Raji (cell line): ENCODE results near the gene MAST2.
A peak's percentile ranks its signal among the peaks of the same experiment; 100 is the strongest.

ENCODE experiments used
- POLR2A ChIP-seq: IDR thresholded peaks from 2 replicates; pipeline ENCODE4 v1.6.1; 2011; ENCODE audit warnings: low read depth, low read length, control low read depth; ENCODE audit not compliant: insufficient read depth

Gene MAST2

DNA sequence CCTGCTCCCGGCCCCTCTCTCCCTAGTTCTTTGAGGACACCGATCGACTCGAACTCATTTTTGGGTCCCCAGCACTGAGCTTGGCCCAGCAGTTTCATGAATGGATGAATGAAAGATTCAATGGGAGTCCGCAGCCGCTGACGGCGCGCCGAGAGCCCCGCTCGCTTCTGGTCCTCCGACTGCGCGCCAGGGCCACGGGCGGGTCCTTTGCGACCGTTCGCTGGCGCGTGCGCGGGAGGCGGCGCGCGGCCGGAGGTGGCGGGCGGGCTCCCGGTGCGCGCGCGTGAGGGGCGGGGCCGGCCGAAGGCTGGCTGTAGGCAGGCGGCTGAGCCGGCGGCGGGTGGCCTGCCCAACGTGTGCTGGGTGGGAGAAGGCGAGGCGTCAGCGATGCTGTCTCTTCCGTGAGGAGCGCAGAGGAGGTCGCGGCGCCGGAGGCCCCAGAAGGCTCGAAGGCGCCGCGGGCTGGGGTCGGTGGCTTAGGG is at the start of gene MAST2:
MAST2 (plus strand) TSS at position 314 of the 482 bp plus-strand sequence. CDS start 284 bp downstream, outside the sequence.
- peak; percentile 83 for TF ChIP-seq POLR2A

DNA sequence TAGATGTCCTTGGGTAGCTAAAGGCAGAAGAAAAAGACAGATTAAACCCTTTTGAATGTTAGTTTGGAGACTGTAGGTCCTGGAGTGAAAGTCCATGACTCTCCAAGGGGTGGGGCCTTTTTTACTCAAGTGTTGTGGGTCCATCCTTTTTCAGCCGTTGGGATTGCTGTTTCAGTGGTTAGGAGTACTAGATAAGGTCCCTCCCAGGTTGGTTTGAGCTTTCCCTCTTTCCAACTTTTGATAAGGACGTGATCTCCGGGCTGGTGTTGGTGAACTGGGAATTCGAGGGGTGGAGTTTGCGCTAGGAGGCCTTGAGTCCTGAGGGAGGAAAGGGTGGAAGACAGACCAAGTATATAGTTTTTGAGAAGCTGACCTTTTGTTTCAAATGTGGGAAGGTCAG is 47.7 kb upstream of the MAST2 start:
- TF ChIP-seq POLR2A = no peak

DNA sequence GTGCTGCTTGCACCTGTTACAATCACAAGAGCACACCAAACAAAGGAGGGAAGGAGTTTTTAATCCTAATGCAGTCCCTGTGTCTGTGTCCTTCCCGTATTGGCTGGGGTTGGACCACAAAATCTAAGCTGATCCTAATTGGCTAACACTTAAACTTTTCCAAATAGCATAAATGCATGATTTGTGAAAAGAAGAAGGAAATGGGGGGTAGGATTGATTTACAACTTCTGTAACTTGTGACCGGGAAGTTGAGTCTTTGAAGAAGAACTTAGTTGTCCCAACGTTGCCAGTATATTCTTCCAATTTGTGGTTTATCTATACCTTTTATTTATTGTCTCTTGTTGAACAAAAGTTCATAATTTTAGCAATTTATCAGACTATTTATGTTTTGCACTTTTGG is 41.1 kb upstream of the MAST2 start:
- no peak for TF ChIP-seq POLR2A

DNA sequence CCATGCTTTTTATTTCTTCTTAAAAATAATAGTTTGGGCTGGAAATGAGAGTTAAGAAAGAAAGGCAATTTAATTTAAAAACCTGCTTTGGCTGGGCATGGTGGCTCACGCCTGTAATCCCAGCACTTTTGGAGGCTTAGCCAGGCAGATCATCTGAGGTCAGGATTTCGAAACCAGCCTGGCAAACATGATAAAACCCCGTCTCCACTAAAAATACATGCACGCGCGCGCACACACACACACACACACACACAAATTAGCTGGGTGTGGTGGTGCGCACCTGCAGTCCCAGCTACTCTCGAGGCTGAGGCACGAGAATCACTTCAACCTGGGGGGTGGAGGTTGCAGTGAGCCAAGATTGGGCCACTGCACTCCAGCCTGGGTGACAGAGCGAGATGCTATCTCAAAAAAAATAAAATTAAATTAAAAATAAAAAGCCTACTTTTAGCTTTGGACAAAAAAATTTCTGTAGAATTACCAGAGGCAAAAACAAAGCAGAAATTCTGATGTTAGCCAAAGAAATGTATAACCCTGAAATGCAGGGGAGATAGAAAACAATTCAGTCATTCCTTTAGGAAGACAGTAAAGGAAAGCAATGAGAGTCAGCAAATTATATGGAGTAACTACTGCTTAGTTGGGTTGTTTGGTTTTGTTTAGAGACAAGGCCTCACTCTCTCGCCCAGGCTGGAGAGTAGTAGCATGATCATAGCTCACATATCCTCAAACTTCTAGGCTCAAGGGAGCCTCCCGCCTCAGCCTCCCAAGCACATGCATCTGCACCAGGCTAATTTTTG is 37.2 kb upstream of the MAST2 start:
- TF ChIP-seq POLR2A = no peak

DNA sequence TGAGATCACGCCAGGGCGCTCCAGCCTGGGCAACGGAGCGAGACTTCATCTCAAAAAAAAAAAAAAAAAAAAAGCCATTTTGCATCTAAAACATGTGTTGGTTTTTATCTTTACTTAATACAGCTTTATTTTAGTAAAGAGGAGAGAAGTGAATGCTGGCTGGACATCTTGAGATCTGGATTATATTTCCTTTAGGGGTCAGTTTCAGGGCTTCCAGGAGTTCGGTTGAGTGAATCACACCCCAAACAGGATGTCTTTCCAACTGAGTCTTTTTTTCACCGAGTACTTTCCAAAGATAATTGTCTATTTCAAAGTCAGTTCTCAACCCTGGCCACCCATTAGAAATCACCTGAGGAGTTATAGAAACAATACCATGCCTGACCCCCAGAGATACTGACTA is 36.4 kb upstream of the MAST2 start:
- no peak for TF ChIP-seq POLR2A

DNA sequence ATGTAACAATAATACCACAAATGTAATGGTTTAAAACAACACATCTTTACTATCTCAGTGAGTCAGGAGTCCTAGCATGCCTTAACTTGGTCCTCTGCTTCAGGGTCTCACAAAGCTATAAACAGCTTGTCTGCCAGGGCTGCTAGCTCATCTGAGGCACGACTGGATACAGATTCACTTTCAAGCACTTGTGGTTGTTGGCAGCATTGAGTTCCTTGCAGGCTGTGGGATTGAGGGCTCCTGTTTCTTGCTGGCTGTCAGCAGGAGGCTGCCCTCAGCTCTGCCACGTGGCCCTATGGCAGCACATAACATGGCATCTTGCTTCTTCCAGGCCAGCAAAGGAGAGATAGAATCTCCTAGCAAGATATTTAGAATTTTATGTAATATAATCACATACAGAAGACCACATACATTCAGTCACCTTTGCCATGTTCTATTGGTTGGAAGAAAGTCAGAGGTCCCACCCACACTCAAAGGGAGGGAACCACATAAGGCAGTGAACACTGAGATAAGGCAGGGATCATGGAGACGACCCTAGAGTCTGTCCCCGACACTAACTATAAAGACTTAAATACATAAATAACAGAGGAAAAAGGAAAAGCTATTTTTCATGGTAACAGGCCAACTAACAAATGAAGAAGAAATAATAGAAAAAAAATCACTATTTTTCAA is 34.0 kb upstream of the MAST2 start:
- no peak for TF ChIP-seq POLR2A

DNA sequence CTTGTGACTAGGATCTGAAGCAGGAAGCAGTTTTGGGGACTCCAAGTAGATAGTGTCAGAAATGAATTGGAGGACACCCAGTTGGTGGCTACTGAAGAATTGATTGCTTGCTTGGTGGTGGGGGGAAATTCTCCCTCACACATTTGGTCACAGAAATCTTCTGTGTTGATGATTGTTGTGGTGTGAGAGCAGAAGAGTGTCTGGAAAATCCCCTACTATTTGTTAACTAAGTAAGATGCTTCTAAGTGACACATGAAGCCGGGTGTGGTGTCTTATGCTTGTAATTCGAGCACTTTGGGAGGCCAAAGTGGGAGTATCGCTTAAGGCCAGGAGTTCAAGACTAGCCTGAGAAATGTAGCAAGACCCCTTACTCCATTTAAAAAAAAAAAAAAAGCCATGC is 30.4 kb upstream of the MAST2 start:
- no peak for TF ChIP-seq POLR2A

DNA sequence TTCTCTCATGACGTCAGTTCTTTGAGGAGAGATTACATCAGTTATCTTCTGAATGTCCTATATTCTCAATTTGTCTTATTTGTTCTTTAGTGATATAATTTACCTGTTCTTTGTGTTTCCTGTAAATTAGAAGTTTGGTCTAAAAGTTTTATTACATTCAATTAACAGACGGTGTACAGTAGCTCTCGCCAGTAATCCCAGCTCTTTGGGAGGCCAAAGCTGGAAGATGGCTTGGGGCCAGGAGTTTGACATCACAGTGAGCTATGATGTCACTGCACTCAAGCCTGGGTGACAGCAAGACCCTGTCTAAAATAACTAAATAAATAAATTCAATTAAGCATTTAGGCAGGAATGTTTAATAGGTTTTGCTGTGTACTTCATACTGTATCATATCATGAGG is 27.6 kb upstream of the MAST2 start:
- no peak for TF ChIP-seq POLR2A

DNA sequence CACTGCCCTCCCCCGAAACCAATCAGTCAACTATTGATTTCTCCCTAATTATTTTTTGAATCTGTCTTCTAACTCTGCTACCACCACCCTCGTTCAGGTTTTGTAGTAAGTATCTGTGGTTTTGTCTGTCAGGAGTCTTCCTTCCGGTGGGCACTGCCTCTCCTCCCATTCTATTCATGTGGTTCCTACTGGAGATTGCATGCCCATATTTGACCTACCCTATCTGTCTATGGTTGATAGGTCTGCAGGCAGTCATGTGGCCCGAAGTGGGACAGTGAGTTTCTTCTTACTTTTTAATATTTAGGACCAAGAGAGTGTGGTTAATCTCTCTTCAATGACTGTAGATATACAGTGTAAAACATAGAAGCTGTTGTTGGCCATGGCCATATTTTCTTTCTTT is 17.8 kb upstream of the MAST2 start:
- TF ChIP-seq POLR2A = no peak

DNA sequence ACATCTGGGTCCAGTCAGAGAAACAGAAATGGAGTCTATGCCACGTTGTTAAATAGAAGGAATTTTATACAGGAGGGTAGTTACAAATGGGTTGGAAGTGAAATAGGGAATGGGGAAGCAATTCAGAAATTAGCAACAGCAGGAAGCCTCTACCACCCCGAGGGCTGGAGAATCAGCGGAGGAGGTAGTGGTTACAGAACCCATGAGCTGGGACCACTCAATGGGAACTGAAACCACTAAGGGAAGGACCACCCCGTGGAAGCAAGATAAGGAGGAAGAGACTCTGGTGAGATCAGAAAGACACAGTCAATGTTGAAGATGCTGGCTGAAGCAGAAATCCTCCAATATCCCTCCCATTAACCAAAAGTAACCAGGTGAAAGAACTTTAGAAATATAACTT is 15.5 kb upstream of the MAST2 start:
- TF ChIP-seq POLR2A = no peak

DNA sequence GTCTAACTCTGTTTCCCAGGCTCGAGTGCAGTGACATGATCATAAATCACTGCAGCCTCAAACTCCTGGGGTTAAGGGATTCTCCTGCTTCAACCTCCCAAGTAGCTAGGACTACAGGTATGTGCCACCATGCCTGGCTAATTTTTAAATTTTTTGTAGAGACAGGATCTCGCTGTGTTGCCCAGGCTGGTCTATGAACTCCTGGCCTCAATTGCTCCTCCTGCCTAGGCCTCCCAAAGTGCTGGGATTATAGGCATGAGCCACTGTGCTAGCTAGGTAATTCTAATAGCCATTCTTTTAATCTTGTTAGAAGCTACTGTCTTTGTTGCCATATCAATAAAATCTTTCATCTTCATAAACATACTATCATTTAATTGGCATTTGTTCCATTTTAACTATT is 13.8 kb upstream of the MAST2 start:
- TF ChIP-seq POLR2A = no peak

DNA sequence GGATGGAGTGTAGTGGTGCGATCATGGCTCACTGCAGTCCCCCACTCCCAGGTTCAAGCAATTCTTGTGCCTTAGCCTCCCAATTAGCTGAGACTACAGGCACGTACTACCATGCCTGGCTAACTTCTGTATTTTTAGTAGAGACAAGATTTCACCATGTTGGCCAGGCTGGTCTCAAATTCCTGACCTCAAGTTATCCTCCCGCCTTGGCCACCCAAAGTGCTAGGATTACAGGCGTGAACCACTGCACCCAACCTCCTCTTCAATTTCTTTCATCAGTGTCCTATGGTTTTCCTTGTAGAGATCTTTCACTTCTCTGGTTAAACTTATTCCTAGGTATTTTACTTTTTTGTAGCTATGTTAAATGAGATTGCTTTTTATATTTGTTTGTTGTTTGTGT is 10.7 kb upstream of the MAST2 start:
- no peak for TF ChIP-seq POLR2A

DNA sequence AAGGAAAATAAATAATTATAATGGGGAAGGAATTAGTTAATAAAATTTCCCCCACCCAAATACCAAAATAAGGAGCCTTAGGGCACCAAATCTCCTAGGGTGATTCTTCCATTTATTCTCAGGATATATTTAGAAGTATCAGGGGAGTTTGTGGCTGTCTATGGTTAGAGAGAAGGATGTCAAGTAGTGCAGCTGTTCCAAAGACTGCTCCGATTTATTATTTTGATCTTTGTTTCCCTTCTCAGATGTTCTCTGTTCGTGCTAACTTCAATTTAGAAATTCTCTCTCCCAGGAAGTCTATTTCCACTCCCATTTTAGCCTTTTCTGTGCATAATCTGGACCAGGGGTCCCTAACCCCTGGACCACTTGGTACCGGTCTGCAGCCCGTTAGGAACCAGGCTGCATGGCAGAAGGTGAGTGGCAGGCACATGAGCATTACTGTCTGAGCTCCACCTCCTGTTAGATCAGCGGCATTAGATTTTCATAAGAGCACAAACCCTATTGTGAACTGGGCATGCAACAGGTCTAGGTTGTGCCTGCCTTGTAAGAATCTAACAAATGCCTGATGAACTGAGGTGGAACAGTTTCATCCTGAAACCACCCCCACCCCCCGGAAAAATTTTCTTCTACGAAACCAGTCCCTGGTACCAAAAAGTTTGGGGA is 9.3 kb upstream of the MAST2 start:
- no peak for TF ChIP-seq POLR2A

DNA sequence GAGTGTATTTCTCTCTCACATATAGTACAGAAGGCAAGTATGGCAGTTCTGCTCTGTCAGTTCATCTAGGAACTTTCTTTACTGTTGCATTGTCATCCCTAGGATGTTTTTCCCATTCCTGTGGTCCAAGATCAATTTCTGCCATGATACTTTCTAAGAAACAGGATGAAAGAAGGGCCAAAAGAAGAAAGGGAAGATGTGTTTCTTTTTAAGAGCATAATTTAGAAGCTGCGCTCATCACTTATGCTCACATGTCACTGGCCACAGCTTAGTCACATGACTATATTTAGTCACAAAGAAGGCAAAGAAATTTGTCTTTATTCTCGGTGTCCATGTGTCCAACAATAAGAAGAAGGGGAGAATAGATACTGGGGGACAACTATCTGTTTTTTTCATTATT is 7.0 kb upstream of the MAST2 start:
- no peak for TF ChIP-seq POLR2A

DNA sequence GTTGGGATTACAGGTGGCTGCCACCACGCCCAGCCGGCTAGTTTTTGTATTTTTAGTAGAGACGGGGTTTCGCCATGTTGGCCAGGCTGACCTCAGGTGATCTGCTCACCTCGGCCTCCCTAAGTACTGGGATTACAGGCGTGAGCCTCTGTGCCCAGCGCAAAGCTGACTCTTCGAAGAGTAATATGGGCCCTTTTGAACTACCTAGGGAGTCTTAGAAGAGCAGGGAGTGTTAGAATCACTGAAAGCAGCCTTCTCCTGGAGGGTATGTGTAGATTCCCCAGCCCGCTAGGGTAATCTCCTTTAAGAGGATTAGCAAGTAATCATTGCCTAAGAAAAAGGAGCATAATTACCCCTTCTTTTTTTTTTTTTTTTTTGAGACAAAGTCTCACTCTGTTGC is 6.5 kb upstream of the MAST2 start:
- TF ChIP-seq POLR2A = no peak

DNA sequence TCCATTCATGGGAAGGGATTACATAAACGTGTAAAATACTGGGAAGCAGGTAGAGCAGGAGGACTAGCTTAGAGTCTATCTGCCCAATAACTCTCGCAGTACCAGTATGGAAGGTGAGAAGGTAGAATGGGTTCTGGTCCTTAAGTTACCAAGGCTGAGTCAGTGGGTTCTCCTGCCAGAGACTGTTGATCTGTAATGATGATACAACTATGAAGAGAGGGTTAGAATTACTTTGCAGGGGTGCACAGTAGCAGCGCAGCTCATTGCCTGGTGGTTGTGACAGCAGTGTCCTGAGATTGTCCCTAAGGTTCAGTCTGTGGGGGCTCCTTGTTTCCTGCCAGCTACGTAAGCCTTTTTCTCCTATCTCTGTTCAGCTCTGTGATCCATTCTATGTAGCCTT is 2.5 kb upstream of the MAST2 start:
- TF ChIP-seq POLR2A = no peak
